HepG2 (cell line): Measurements from ENCODE around the gene OR9A2. TPM values are rescaled to one million over a fixed set of nuclear protein-coding genes. Genes with fewer than 3 reads are reported as not detected.

Experiments
- ATAC-seq: fragments of 200-7000 bp; cut with Tn5 transposase; 3 replicates; pipeline ENCODE4 v1.9.1; 2020; ENCODE audit warnings: mild to moderate bottlenecking, moderate library complexity
- BruUV-seq: library from RNA; stranded (reverse); fragments of 400-500 nt; replicated peaks from 2 replicates; lab custom pipeline; 2021; lab: Mats Ljungman, UMichigan
- CTCF ChIA-PET: fragments of 300-600 bp; formaldehyde crosslinking; extraction: SDS; loops from one replicate; lab custom pipeline; 2021; ENCODE audit warnings: low total read pairs, inconsistent platforms, low intra/inter-chr PET ratio; lab: Yijun Ruan, JAX
- POLR2A ChIA-PET: fragments of 350-600 bp; sonication (Branson Sonifier 250); formaldehyde crosslinking; loops from one replicate; lab custom pipeline; 2020; ENCODE audit warnings: antibody characterized with exemption, inconsistent platforms; lab: Yijun Ruan, JAX
- DNase-seq: peaks from one replicate; pipeline ENCODE4 v3.0.0-alpha.2; 2015; ENCODE audit warnings: low spot score
- FAIRE-seq: peaks from 3 replicates; lab custom pipeline; 2011; peaks lifted over from hg19 to GRCh38; lab: Jason Lieb, UNC
- H2AFZ ChIP-seq: one replicate; pipeline ENCODE4 v1.6.1; 2011; ENCODE audit warnings: low read length, inconsistent platforms
- H3K27ac ChIP-seq: fragments of 300-600 bp; 3 replicates; pipeline ENCODE4 v1.8.0; 2011; ENCODE audit warnings: mixed run types, mild to moderate bottlenecking, mixed read lengths, low read length, inconsistent platforms; ENCODE audit not compliant: insufficient read depth; ENCODE audit errors: extremely low read length
- H3K27me3 ChIP-seq, 2 experiments: fragments of 200-600 bp in 1 of 2; 2 replicates in 1 of 2; 3 replicates in 1 of 2; pipeline versions ENCODE4 v1.6.0 to v1.8.0; 2011; ENCODE audit warnings: low read length in 2 of 2, mild to moderate bottlenecking in 2 of 2, moderate library complexity in 2 of 2, inconsistent platforms in 1 of 2; ENCODE audit not compliant: insufficient read depth in 2 of 2, control insufficient read depth in 1 of 2
- H3K36me3 ChIP-seq, 2 experiments: fragments of 200-600 bp in 1 of 2; replicated peaks in 1 of 2; 2 replicates in 1 of 2; 3 replicates in 1 of 2; pipeline versions ENCODE4 v1.5.1 to v1.8.0; 2011; ENCODE audit warnings: low read length in 2 of 2, inconsistent platforms in 1 of 2; ENCODE audit not compliant: insufficient read depth in 2 of 2, control insufficient read depth in 1 of 2
- H3K4me1 ChIP-seq: 2 replicates; pipeline ENCODE4 v1.5.1; 2012; ENCODE audit warnings: low read length, inconsistent platforms; ENCODE audit not compliant: insufficient read depth
- H3K4me2 ChIP-seq: 2 replicates; pipeline ENCODE4 v1.6.0; 2011; ENCODE audit warnings: low read depth, low read length, inconsistent platforms
- H3K4me3 ChIP-seq, 3 experiments: fragments of 200-600 bp in 1 of 3; sonication (generic), shearing (Covaris generic) in 1 of 3; replicated peaks in 1 of 3; 2 replicates each; pipeline ENCODE4 v1.5.1; 2011 to 2016; ENCODE audit warnings: low read length in 3 of 3, inconsistent platforms in 2 of 3, low read depth in 2 of 3, mild to moderate bottlenecking in 2 of 3, control low read depth in 1 of 3, mixed read lengths in 1 of 3; ENCODE audit not compliant: insufficient read depth in 1 of 3
- H3K79me2 ChIP-seq: one replicate; pipeline ENCODE4 v1.6.1; 2011; ENCODE audit warnings: low read length, inconsistent platforms; ENCODE audit not compliant: insufficient read depth
- H3K9ac ChIP-seq: 2 replicates; pipeline ENCODE4 v1.6.0; 2011; ENCODE audit warnings: mild to moderate bottlenecking, low read depth, low read length, inconsistent platforms; ENCODE audit not compliant: insufficient read depth
- H3K9me3 ChIP-seq: 2 replicates; pipeline ENCODE4 v1.5.1; 2012; ENCODE audit warnings: mild to moderate bottlenecking, low read length
- H4K20me1 ChIP-seq: 2 replicates; pipeline ENCODE4 v1.6.0; 2011; ENCODE audit warnings: inconsistent platforms, mild to moderate bottlenecking, low read length, moderate library complexity; ENCODE audit not compliant: insufficient read depth
- MATR3 ChIP-seq: sonication (generic); formaldehyde crosslinking; IDR thresholded peaks from 2 replicates; pipeline ENCODE4 v1.4.0; 2020; ENCODE audit warnings: missing genetic modification reagents
- MIER2 ChIP-seq: IDR thresholded peaks from 2 replicates; pipeline ENCODE4 v1.6.1; 2016; ENCODE audit warnings: missing biosample characterization, missing genetic modification reagents
- RXRA ChIP-seq: sonication (generic); formaldehyde crosslinking; IDR thresholded peaks from 2 replicates; pipeline ENCODE4 v1.5.1; 2020; ENCODE audit warnings: missing genetic modification reagents
- SOX6 ChIP-seq, 2 experiments: fragments of 450-650 bp in 1 of 2; sonication (generic) in 1 of 2; formaldehyde crosslinking in 1 of 2; IDR thresholded peaks; 2 replicates each; pipeline versions ENCODE4 v1.4.0 to v1.6.1; 2017 to 2020; ENCODE audit warnings: antibody characterized with exemption in 1 of 2, mild to moderate bottlenecking in 1 of 2, missing genetic modification reagents in 1 of 2
- TP53 ChIP-seq: sonication (generic); formaldehyde crosslinking; conservative IDR thresholded peaks from 2 replicates; pipeline ENCODE4 v1.4.0; 2020; ENCODE audit warnings: missing genetic modification reagents
- ZNF44 ChIP-seq: sonication (generic); formaldehyde crosslinking; IDR thresholded peaks from 2 replicates; pipeline ENCODE4 v1.5.1; 2020; ENCODE audit warnings: mild to moderate bottlenecking, missing genetic modification reagents
- ZNF777 ChIP-seq: sonication (generic); formaldehyde crosslinking; IDR thresholded peaks from 2 replicates; pipeline ENCODE4 v1.4.0; 2020; ENCODE audit warnings: missing genetic modification reagents
- ZSCAN29 ChIP-seq: sonication (generic); formaldehyde crosslinking; conservative IDR thresholded peaks from 2 replicates; pipeline ENCODE4 v1.4.0; 2020; ENCODE audit warnings: mild to moderate bottlenecking, missing genetic modification reagents
- WGBS: methylation state at CpG from one replicate; pipeline ENCODE4 v1.1.6; 2017; ENCODE audit warnings: low lambda C conversion rate; 5-methylcytosine and 5-hydroxymethylcytosine counted together
- in situ Hi-C: cut with HindIII; loops from 2 replicates; pipeline ENCODE4 v1.10.0; 2017; ENCODE audit warnings: low pct_unique_long_range_greater_than_20kb; ENCODE audit not compliant: extremely low pct_ligation_motif_present
- intact Hi-C: fragments of 100-400 bp; cut with micrococcal nuclease; formaldehyde crosslinking; loops from one replicate; pipeline ENCODE4 v1.10.0; 2022; ENCODE audit not compliant: unreplicated experiment
- polyA plus RNA-seq, 8 experiments: library from polyadenylated mRNA; depleted of rRNA in 3 of 8; stranded (reverse) in 7 of 8; unstranded in 1 of 8; fragments of >200 nt; fragmentation: Illumina TruSeq in 4 of 8; extraction: Trizol in 4 of 8; gene quantifications; 2 replicates each; pipeline versions ENCODE4 v1.2.1 to v1.2.3, GENCODE V29; 2011 to 2016; ENCODE audit warnings: low read depth in 4 of 8, missing spikeins in 1 of 8, mixed read lengths in 1 of 8; ENCODE audit not compliant: insufficient read depth in 1 of 8
- total RNA-seq, 5 experiments: library from RNA; depleted of rRNA; stranded (reverse); fragments of >200 nt; fragmentation: Illumina TruSeq; extraction: Trizol; gene quantifications; 2 replicates each; pipeline ENCODE4 v1.2.3, GENCODE V29; 2016; ENCODE audit warnings: low read depth in 1 of 5
- TF ChIP-seq, protein P1 (sequence below): sonication (generic); formaldehyde crosslinking; IDR thresholded peaks from 2 replicates; pipeline ENCODE4 v1.8.0; 2022; ENCODE audit warnings: missing genetic modification reagents, mild to moderate bottlenecking, inconsistent platforms, borderline replicate concordance
- TF ChIP-seq, protein P2 (sequence below): sonication (generic); formaldehyde crosslinking; IDR thresholded peaks from 2 replicates; pipeline ENCODE4; 2020; ENCODE audit warnings: missing genetic modification reagents, mild to moderate bottlenecking, borderline replicate concordance

OR9A2 gene
- total and polyA plus RNA-seq, 2 of the 13 experiments (the other 11 are each of a cell fraction or from before 2014, with no cell fraction given): not detected

DNA sequence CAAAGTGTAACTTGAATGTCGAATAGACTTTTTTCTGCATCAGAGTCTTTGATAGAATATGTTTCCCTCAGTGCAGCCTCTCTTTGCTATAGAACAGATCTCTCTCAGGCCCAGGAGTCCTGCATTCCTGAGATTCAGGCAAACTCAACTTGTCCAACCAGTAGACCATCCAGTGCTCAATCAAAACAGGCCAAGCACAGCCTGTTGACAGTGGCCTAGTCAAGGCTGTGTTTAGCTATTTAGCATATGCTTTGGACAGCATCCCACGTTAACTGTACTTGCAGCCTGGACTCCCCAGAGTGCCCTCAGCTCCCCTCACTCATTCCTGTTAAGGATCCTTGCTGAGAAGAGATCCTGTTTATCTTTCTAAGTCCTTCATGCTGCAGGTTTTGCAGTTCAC, 41.5 kb upstream of the OR9A2 start:
- 0% methylated on average over 2 of the region's 2 CpGs for WGBS
- Histone ChIP-seq H4K20me1 (no peaks in the 10 kb centered on the region), H3K27ac (no peak overlapping the region), H3K4me2 (no peak overlapping the region), H3K36me3 (no peaks in the 10 kb centered on the region), H2AFZ (no peak overlapping the region), H3K79me2 (no peaks in the 10 kb centered on the region), H3K9ac (no peak overlapping the region), H3K9me3 (no peaks in the 10 kb centered on the region), H3K4me1 (no peaks in the 10 kb centered on the region), H3K27me3 (no peaks in the 10 kb centered on the region; a peak in 1 of 5 replicates), H3K4me3 (no peak overlapping the region)
- CTCF ChIA-PET: no interaction called here
- TF ChIP-seq MATR3 (CRISPR knock-in tag): no peak
- TF ChIP-seq MIER2: no peak
- no peak for TF ChIP-seq SOX6 (IDR thresholded peaks at IDR 0.05)
- no peak for TF ChIP-seq SOX6 (CRISPR knock-in tag; IDR thresholded peaks at IDR 0.05)
- no peak for TF ChIP-seq ZSCAN29
- TF ChIP-seq ZNF777 (CRISPR knock-in tag): no peak
- TF ChIP-seq, protein P1, sequence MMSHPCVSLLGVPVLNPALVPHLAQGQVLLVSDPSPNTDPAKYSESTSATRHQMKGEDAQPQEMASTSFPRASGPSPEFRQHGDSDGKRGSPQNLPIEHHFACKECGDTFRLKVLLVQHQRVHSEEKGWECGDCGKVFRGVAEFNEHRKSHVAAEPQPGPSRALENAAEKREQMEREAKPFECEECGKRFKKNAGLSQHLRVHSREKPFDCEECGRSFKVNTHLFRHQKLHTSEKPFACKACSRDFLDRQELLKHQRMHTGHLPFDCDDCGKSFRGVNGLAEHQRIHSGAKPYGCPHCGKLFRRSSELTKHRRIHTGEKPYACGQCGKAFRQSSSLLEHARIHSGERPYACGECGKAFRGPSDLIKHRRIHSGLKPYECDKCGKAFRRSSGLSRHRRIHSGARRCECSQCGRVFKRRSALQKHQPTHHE (CRISPR knock-in tag): no peak
- TF ChIP-seq RXRA (CRISPR knock-in tag): no peak
- TF ChIP-seq, protein P2, sequence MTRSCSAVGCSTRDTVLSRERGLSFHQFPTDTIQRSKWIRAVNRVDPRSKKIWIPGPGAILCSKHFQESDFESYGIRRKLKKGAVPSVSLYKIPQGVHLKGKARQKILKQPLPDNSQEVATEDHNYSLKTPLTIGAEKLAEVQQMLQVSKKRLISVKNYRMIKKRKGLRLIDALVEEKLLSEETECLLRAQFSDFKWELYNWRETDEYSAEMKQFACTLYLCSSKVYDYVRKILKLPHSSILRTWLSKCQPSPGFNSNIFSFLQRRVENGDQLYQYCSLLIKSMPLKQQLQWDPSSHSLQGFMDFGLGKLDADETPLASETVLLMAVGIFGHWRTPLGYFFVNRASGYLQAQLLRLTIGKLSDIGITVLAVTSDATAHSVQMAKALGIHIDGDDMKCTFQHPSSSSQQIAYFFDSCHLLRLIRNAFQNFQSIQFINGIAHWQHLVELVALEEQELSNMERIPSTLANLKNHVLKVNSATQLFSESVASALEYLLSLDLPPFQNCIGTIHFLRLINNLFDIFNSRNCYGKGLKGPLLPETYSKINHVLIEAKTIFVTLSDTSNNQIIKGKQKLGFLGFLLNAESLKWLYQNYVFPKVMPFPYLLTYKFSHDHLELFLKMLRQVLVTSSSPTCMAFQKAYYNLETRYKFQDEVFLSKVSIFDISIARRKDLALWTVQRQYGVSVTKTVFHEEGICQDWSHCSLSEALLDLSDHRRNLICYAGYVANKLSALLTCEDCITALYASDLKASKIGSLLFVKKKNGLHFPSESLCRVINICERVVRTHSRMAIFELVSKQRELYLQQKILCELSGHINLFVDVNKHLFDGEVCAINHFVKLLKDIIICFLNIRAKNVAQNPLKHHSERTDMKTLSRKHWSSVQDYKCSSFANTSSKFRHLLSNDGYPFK (CRISPR knock-in tag): no peak
- no peak for TF ChIP-seq ZNF44 (CRISPR knock-in tag)
- TF ChIP-seq TP53 (CRISPR knock-in tag): no peak
- in situ Hi-C loops (no loop called here), intact Hi-C loops (no loop called here)
- FAIRE-seq: no peak
- BruUV-seq: no TSS peak
- POLR2A ChIA-PET: no interaction called here
- DNase-seq: no peak
- ATAC-seq: no peak
